HCT116 (cell line): ENCODE data around the gene MCOLN3. TPM values are rescaled to one million over a fixed set of nuclear protein-coding genes. Genes with fewer than 3 reads are reported as not detected.

ENCODE experiments used
- ATAC-seq: fragments of 200-7000 bp; cut with Tn5 transposase; 2 replicates; pipeline ENCODE4 v1.9.1; 2020; ENCODE audit warnings: mild to moderate bottlenecking, moderate library complexity
- BruUV-seq: library from RNA; stranded (reverse); fragments of 400-500 nt; replicated peaks from 2 replicates; lab custom pipeline; 2021; lab: Mats Ljungman, UMichigan
- CTCF ChIA-PET: fragments of 300-600 bp; sonication (Branson Sonifier 250); formaldehyde crosslinking; loops from one replicate; lab custom pipeline; 2021; ENCODE audit warnings: antibody characterized with exemption; lab: Charles Lee
- POLR2A ChIA-PET: fragments of 300-600, 350-600 bp; sonication (Branson Sonifier 250); formaldehyde crosslinking; loops from one replicate; lab custom pipeline; 2021; ENCODE audit warnings: antibody characterized with exemption; lab: Charles Lee
- RAD21 ChIA-PET, 2 experiments: fragments of 300-600 bp; sonication (Branson Sonifier 250); formaldehyde crosslinking; loops; one replicate each; lab custom pipeline; 2023; ENCODE audit warnings: low total read pairs in 2 of 2; ENCODE audit not compliant: uncharacterized antibody in 2 of 2, unreplicated experiment in 2 of 2, low non-redundant PET in 1 of 2; lab: Charles Lee
- DNase-seq: peaks from one replicate; pipeline ENCODE4 v3.0.0-alpha.2; 2010; ENCODE audit warnings: low read depth, low spot score
- H2AFZ ChIP-seq: fragments of 200-600 bp; shearing (Covaris generic), sonication (generic); 2 replicates; pipeline ENCODE4 v1.6.1; 2017; ENCODE audit warnings: low read depth, mixed run types, mixed read lengths, antibody characterized with exemption, low read length; ENCODE audit not compliant: poor library complexity, severe bottlenecking
- H3K27ac ChIP-seq: 2 replicates; pipeline ENCODE4 v1.5.1; 2012; ENCODE audit warnings: low read depth, low read length
- H3K27me3 ChIP-seq: fragments of 200-600 bp; sonication (generic); 2 replicates; pipeline ENCODE4 v1.6.1; 2016; ENCODE audit warnings: mixed run types, low read length, mixed read lengths; ENCODE audit not compliant: insufficient read depth
- H3K36me3 ChIP-seq, 2 experiments: fragments of 200-500 bp in 1 of 2; fragments of 200-600 bp in 1 of 2; sonication (Bioruptor generic) in 1 of 2; sonication (generic) in 1 of 2; 2 replicates each; pipeline versions ENCODE4 v1.5.1 to v1.6.1; 2014 to 2016; ENCODE audit warnings: low read length in 2 of 2, inconsistent platforms in 1 of 2, mixed read lengths in 1 of 2, mixed run types in 1 of 2; ENCODE audit not compliant: insufficient read depth in 2 of 2, control insufficient read depth in 1 of 2
- H3K4me1 ChIP-seq, 2 experiments: fragments of 200-600 bp in 1 of 2; sonication (generic) in 1 of 2; 2 replicates each; pipeline versions ENCODE4 v1.5.1 to v1.6.1; 2012 to 2017; ENCODE audit warnings: low read length in 2 of 2, inconsistent platforms in 1 of 2, mild to moderate bottlenecking in 1 of 2, mixed read lengths in 1 of 2, mixed run types in 1 of 2, moderate library complexity in 1 of 2; ENCODE audit not compliant: insufficient read depth in 2 of 2, control insufficient read depth in 1 of 2
- H3K4me2 ChIP-seq: fragments of 200-600 bp; sonication (generic); 2 replicates; pipeline ENCODE4 v1.6.1; 2017; ENCODE audit warnings: mixed run types, low read length, mixed read lengths
- H3K4me3 ChIP-seq, 2 experiments: fragments of 200-600 bp in 1 of 2; sonication (generic) in 1 of 2; replicated peaks in 1 of 2; 2 replicates each; pipeline ENCODE4 v1.5.1; 2011 to 2016; ENCODE audit warnings: low read length in 2 of 2, control low read depth in 1 of 2, low read depth in 1 of 2, mild to moderate bottlenecking in 1 of 2, mixed read lengths in 1 of 2, mixed run types in 1 of 2
- H3K79me2 ChIP-seq: fragments of 200-600 bp; sonication (generic); 2 replicates; pipeline ENCODE4 v1.6.1; 2017; ENCODE audit warnings: mild to moderate bottlenecking, mixed run types, low read length, moderate library complexity, mixed read lengths; ENCODE audit not compliant: insufficient read depth
- H3K9ac ChIP-seq: fragments of 200-600 bp; sonication (generic); 2 replicates; pipeline ENCODE4 v1.6.1; 2016; ENCODE audit warnings: low read length, mixed read lengths
- H3K9me2 ChIP-seq: fragments of 200-600 bp; sonication (generic), shearing (Covaris generic); 2 replicates; pipeline ENCODE4 v1.6.1; 2017; ENCODE audit warnings: mixed run types, mild to moderate bottlenecking, moderate library complexity; ENCODE audit not compliant: insufficient read depth
- H3K9me3 ChIP-seq, 2 experiments: fragments of 200-500 bp in 1 of 2; fragments of 200-600 bp in 1 of 2; sonication (Bioruptor generic) in 1 of 2; sonication (generic) in 1 of 2; 2 replicates each; pipeline ENCODE4 v1.6.1; 2014 to 2017; ENCODE audit warnings: low read length in 2 of 2, mixed read lengths in 2 of 2, inconsistent platforms in 1 of 2, low read depth in 1 of 2, mild to moderate bottlenecking in 1 of 2, mixed run types in 1 of 2, moderate library complexity in 1 of 2; ENCODE audit not compliant: control insufficient read depth in 1 of 2, insufficient read depth in 1 of 2
- H4K20me1 ChIP-seq: fragments of 200-600 bp; sonication (generic), shearing (Covaris generic); 2 replicates; pipeline ENCODE4 v1.6.1; 2017; ENCODE audit warnings: mixed run types, mild to moderate bottlenecking, moderate library complexity; ENCODE audit not compliant: insufficient read depth
- EGR1 ChIP-seq: IDR thresholded peaks from 2 replicates; pipeline ENCODE4 v1.6.1; 2012; ENCODE audit warnings: low read depth
- EZH2phosphoT487 ChIP-seq: fragments of 200-600 bp; IDR thresholded peaks from 2 replicates; pipeline ENCODE4 v1.6.1; 2018; ENCODE audit warnings: antibody characterized with exemption, borderline replicate concordance
- JUND ChIP-seq: IDR thresholded peaks from 2 replicates; pipeline ENCODE4 v1.6.1; 2012
- POLR2AphosphoS5 ChIP-seq: IDR thresholded peaks from 2 replicates; pipeline ENCODE4 v1.6.1; 2011; ENCODE audit warnings: mild to moderate bottlenecking, low read depth, low read length, moderate library complexity
- YY1 ChIP-seq: IDR thresholded peaks from 2 replicates; pipeline ENCODE4 v1.6.1; 2011; ENCODE audit warnings: low read length, low read depth, moderate library complexity, mild to moderate bottlenecking; ENCODE audit not compliant: insufficient replicate concordance; ENCODE audit errors: extremely low read depth
- intact Hi-C: fragments of 100-400 bp; cut with micrococcal nuclease; formaldehyde crosslinking; loops from 2 replicates; pipeline ENCODE4 v1.10.0; 2022
- total RNA-seq: library from RNA; stranded (reverse); gene quantifications from one replicate; pipeline ENCODE4 v1.2.1, GENCODE V29; 2021; ENCODE audit not compliant: unreplicated experiment
- TF ChIP-seq, protein P1 (sequence below): IDR thresholded peaks from 2 replicates; pipeline ENCODE4 v1.6.1; 2012
- TF ChIP-seq, protein P2 (sequence below): IDR thresholded peaks from 2 replicates; pipeline ENCODE4 v1.6.1; 2011; ENCODE audit warnings: mild to moderate bottlenecking, low read length, moderate library complexity; ENCODE audit not compliant: insufficient replicate concordance; ENCODE audit errors: extremely low read depth

MCOLN3 gene
- total RNA-seq, 1 experiment from 2014 or later, result 10.7 TPM

DNA sequence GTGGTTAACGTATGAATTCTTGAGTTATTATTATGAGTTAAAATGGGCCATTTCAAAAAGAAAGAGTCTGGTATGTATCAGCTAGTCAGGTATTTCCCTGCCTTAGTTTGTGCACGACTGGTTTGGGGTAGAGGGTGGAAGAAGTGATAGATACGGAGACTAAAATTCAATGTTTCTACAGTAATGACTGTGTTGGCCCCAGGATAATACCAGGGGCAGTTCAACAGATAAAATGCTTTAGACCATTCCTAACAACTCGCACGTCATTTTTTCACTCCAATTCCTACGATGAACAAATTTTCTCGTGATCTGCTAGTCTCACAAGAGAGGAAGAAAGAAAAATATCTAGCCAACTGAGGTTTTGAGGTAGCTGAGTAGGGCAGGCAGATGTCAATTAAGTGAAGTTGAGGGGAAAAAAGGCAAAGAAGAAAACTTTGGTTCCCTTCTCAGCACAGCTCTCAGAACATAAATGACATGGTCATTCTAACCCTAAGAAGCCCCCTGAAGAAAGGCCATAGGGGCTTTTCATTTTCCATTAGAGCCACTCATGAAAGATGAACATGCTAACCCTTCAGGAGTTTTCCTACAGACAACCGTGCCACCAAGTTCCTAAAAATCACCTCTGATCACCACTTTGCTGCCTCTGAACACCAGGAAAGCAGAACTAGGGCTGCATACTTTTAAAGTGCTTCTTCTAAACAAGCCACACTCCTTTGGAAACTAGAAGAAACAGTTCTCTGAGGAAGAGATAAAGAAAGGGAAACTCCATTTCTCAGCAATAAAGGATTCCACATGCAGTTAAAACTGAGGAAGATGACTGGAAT is 57.0 kb downstream of the MCOLN3 start:
- intact Hi-C loops, result no loop called here
- ChIA-PET POLR2A (no interaction called here), CTCF (interaction anchor here (0.9 kb wide), 1 partner anchor 264 kb away, joined by 3 read pairs; no protein-coding TSS in a partner anchor), RAD21 (no interaction called here)
- Histone ChIP-seq H3K79me2 (no peaks in the 10 kb centered on the region), H3K9me3 (no peaks in the 10 kb centered on the region), H4K20me1 (no peaks in the 10 kb centered on the region), H3K4me2 (no peak overlapping the region), H3K27ac (no peak overlapping the region), H3K9ac (no peak overlapping the region), H3K4me1 (peaks cover 0 to 6% of the 10 kb centered on the region in 2 experiments; a peak in 1 of 4 replicates), H2AFZ (no peak overlapping the region), H3K4me3 (no peak overlapping the region), H3K9me2 (no peaks in the 10 kb centered on the region)
- ATAC-seq, result no peak
- no TSS peak for BruUV-seq
- TF ChIP-seq, protein P1, sequence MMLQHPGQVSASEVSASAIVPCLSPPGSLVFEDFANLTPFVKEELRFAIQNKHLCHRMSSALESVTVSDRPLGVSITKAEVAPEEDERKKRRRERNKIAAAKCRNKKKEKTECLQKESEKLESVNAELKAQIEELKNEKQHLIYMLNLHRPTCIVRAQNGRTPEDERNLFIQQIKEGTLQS, result no peak
- TF ChIP-seq POLR2AphosphoS5 (no peak), EZH2phosphoT487 (no peak), JUND (no peak), EGR1 (no peak), YY1 (no peak)
- TF ChIP-seq, protein P2, sequence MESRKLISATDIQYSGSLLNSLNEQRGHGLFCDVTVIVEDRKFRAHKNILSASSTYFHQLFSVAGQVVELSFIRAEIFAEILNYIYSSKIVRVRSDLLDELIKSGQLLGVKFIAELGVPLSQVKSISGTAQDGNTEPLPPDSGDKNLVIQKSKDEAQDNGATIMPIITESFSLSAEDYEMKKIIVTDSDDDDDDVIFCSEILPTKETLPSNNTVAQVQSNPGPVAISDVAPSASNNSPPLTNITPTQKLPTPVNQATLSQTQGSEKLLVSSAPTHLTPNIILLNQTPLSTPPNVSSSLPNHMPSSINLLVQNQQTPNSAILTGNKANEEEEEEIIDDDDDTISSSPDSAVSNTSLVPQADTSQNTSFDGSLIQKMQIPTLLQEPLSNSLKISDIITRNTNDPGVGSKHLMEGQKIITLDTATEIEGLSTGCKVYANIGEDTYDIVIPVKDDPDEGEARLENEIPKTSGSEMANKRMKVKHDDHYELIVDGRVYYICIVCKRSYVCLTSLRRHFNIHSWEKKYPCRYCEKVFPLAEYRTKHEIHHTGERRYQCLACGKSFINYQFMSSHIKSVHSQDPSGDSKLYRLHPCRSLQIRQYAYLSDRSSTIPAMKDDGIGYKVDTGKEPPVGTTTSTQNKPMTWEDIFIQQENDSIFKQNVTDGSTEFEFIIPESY, result no peak
- TF ChIP-seq, all 23 proteins: peak for 0
- Histone ChIP-seq H3K27me3 (no peaks in the 10 kb centered on the region), H3K36me3 (no peaks in the 10 kb centered on the region)
- no peak for DNase-seq
